B cell (primary cell): ENCODE measurements around the gene PRSS56. TPM values are rescaled to one million over a fixed set of nuclear protein-coding genes. Genes with fewer than 3 reads are reported as not detected.
A peak's percentile ranks its signal among the peaks of the same experiment; 100 is the strongest.

Experiments used
- ATAC-seq: fragments of 200-7000 bp; cut with Tn5 transposase; one replicate; pipeline ENCODE4 v1.10.0; 2021; ENCODE audit warnings: low read depth, mild to moderate bottlenecking, moderate number of reproducible peaks, moderate library complexity
- CTCF ChIA-PET: fragments of 350-600 bp; sonication (Branson Sonifier 250); formaldehyde crosslinking; loops from one replicate; lab custom pipeline; 2021; ENCODE audit warnings: antibody characterized with exemption, inconsistent platforms; lab: Charles Lee
- POLR2A ChIA-PET: fragments of 350-600 bp; sonication (Branson Sonifier 250); formaldehyde crosslinking; loops from one replicate; lab custom pipeline; 2021; ENCODE audit warnings: antibody characterized with exemption; lab: Charles Lee
- DNase-seq: peaks from one replicate; pipeline ENCODE4 v3.0.0; 2013
- H2AFZ ChIP-seq: 2 replicates; pipeline ENCODE4 v1.6.1; 2012; ENCODE audit warnings: mild to moderate bottlenecking, low read depth, low read length; ENCODE audit not compliant: insufficient read depth, poor library complexity, severe bottlenecking
- H3K27ac ChIP-seq, 2 donors: 1 replicate in 1 of 2; 2 replicates in 1 of 2; pipeline ENCODE4 v1.5.1; 2012 to 2013; ENCODE audit warnings: low read length in 2 of 2, mild to moderate bottlenecking in 2 of 2, moderate library complexity in 1 of 2
- H3K27me3 ChIP-seq, 4 experiments: fragments of 200-600 bp in 1 of 4; sonication (generic) in 1 of 4; replicated peaks in 1 of 4; 1 replicate in 2 of 4; 2 replicates in 2 of 4; pipeline versions ENCODE4 v1.6.1 to v1.7.0; 2013 to 2016; ENCODE audit warnings: low read length in 3 of 4, mild to moderate bottlenecking in 2 of 4, mixed read lengths in 1 of 4, moderate library complexity in 1 of 4; ENCODE audit not compliant: insufficient read depth in 4 of 4, control insufficient read depth in 3 of 4; ENCODE audit errors: control extremely low read depth in 1 of 4
- H3K36me3 ChIP-seq, 2 experiments: replicated peaks in 1 of 2; 1 replicate in 1 of 2; 2 replicates in 1 of 2; pipeline versions ENCODE4 v1.6.1 to v1.7.1; 2013; ENCODE audit warnings: low read length in 1 of 2; ENCODE audit not compliant: insufficient read depth in 2 of 2, control insufficient read depth in 1 of 2; ENCODE audit errors: control extremely low read depth in 1 of 2, extremely low read depth in 1 of 2
- H3K4me1 ChIP-seq, 2 donors: fragments of 200-600 bp in 1 of 2; sonication (generic) in 1 of 2; 1 replicate in 1 of 2; 2 replicates in 1 of 2; pipeline versions ENCODE4 v1.5.1 to v1.6.1; 2013 to 2017; ENCODE audit warnings: low read length in 2 of 2; ENCODE audit not compliant: control insufficient read depth in 2 of 2, insufficient read depth in 2 of 2
- H3K4me2 ChIP-seq: replicated peaks from 2 replicates; pipeline ENCODE3; 2012; ENCODE audit warnings: mild to moderate bottlenecking, low read depth, low read length; ENCODE audit not compliant: poor library complexity, severe bottlenecking
- H3K4me3 ChIP-seq, 5 experiments: fragments of 200-600 bp in 1 of 5; sonication (generic) in 1 of 5; 1 replicate in 3 of 5; 2 replicates in 2 of 5; pipeline versions ENCODE4 v1.5.1 to v1.7.0; 2011 to 2016; ENCODE audit warnings: low read length in 4 of 5, mild to moderate bottlenecking in 4 of 5, low read depth in 2 of 5, control low read depth in 1 of 5, moderate library complexity in 1 of 5; ENCODE audit not compliant: insufficient read depth in 1 of 5; ENCODE audit errors: control extremely low read depth in 1 of 5, extremely low read depth in 1 of 5
- H3K79me2 ChIP-seq: fragments of 200-600 bp; sonication (generic); one replicate; pipeline ENCODE4 v1.6.0; 2016; ENCODE audit warnings: low read length; ENCODE audit not compliant: control insufficient read depth, insufficient read depth
- H3K9ac ChIP-seq: fragments of 200-600 bp; sonication (generic); 2 replicates; pipeline ENCODE4 v1.6.1; 2017; ENCODE audit warnings: mild to moderate bottlenecking, low read length, moderate library complexity
- H3K9me3 ChIP-seq, 3 donors: one replicate each; pipeline versions ENCODE4 v1.6.1 to v1.7.1; 2013; ENCODE audit warnings: low read length in 2 of 3; ENCODE audit not compliant: control insufficient read depth in 2 of 3, insufficient read depth in 1 of 3; ENCODE audit errors: control extremely low read depth in 1 of 3
- H4K20me1 ChIP-seq: 2 replicates; pipeline ENCODE4 v1.6.0; 2012; ENCODE audit warnings: mild to moderate bottlenecking, low read length; ENCODE audit not compliant: insufficient read depth, control insufficient read depth, poor library complexity, severe bottlenecking
- H3K27ac Mint-ChIP-seq: one replicate; pipeline ENCODE4 v1.8.0; 2021; ENCODE audit warnings: mixed read lengths
- H3K27me3 Mint-ChIP-seq: one replicate; pipeline ENCODE4 v1.8.0; 2021; ENCODE audit warnings: mixed read lengths
- H3K4me1 Mint-ChIP-seq: one replicate; pipeline ENCODE4 v1.8.0; 2021; ENCODE audit warnings: mixed read lengths
- H3K4me3 Mint-ChIP-seq: one replicate; pipeline ENCODE4 v1.8.0; 2021; ENCODE audit warnings: mixed read lengths
- H3K9me3 Mint-ChIP-seq: one replicate; pipeline ENCODE4 v1.8.0; 2022; ENCODE audit warnings: mixed read lengths; ENCODE audit not compliant: insufficient read depth
- EZH2 ChIP-seq: IDR thresholded peaks from 2 replicates; pipeline ENCODE4 v1.6.1; 2012; ENCODE audit warnings: borderline replicate concordance, low read depth, mild to moderate bottlenecking, moderate library complexity, low read length; ENCODE audit not compliant: insufficient read depth, poor library complexity, severe bottlenecking
- WGBS: methylation state at CpG from one replicate; pipeline ENCODE4 v1.1.5; 2013; ENCODE audit warnings: missing lambda C conversion rate; ENCODE audit not compliant: insufficient coverage; 5-methylcytosine and 5-hydroxymethylcytosine counted together
- intact Hi-C: fragments of 100-400 bp; cut with micrococcal nuclease; formaldehyde crosslinking; loops from one replicate; pipeline ENCODE4 v1.10.0; 2022
- polyA plus RNA-seq: library from polyadenylated mRNA; depleted of rRNA; stranded (reverse); fragments of >200 nt; gene quantifications from 2 replicates; pipeline ENCODE4 v1.2.3, GENCODE V29; 2012
- total RNA-seq, 2 donors: library from RNA; stranded (reverse); fragments of 120-200 nt in 1 of 2; gene quantifications; 1 replicate in 1 of 2; 2 replicates in 1 of 2; pipeline versions ENCODE4 v1.2.3 to v1.2.4, GENCODE V29; 2013 to 2022
- TF ChIP-seq, protein P1 (sequence below): fragments of 200-600 bp; IDR thresholded peaks from one replicate; pipeline ENCODE4 v1.8.0; 2022; ENCODE audit warnings: antibody characterized with exemption, mild to moderate bottlenecking

Gene PRSS56
- total and polyA plus RNA-seq, 2 donors (not counting 1 experiment from before 2014, with no cell fraction given) = not detected

DNA sequence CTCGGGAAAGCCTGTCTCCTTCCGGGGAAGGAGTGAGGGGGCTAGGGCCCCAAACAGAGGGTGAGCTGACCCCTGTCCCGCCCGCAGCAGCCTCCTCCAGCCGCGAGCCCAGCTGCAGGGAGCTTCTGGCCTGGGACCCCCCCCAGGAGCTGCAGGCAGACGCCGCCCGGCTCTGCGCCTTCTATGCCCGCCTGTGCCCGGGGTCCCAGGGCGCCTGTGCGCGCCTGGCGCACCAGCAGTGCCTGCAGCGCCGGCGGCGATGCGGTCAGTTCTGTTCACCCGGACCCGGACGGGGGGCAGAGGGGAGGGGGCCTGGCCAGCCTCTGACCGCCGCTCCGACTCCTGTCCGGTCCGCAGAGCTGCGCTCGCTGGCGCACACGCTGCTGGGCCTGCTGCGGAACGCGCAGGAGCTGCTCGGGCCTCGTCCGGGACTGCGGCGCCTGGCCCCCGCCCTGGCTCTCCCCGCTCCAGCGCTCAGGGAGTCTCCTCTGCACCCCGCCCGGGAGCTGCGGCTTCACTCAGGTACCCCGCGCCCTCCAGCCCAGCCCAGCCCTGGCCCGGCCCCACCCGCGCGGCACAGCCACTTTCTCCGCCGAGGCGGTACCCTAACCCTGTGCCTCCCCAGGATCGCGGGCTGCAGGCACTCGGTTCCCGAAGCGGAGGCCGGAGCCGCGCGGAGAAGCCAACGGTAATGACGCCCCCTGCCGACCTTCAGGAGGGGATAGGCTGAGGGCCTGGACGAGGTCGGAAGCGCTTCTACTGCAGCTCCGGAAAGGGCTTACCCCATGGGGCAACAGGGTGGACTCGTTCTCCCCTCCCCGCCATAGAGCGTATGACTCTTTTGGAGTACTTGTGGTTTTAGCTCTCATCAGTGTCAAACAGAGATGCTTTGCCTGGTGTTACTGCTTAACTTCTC, 3.8 kb downstream of the PRSS56 start:
- WGBS = 2% methylated on average over 74 of the region's 75 CpGs

More for the DNA sequence above, 3.8 kb downstream of the PRSS56 start:
- CTCF ChIA-PET = interaction anchor here (1.0 to 1.4 kb wide), 3 partner anchors 13 to 77 kb away, joined by 3 to 4 read pairs (median 3); no protein-coding TSS in a partner anchor
- Histone ChIP-seq H3K4me1 (peaks cover 30 to 32% of the 10 kb centered on the region in 2 donors), H3K4me2 (peak overlapping the region; percentile 85), H3K9ac (no peak overlapping the region), H3K36me3 (no peaks in the 10 kb centered on the region), H3K9me3 (peaks cover 0 to 16% (median 0%) of the 10 kb centered on the region in 3 donors), H4K20me1 (no peaks in the 10 kb centered on the region), H2AFZ (peak overlapping the region; percentile 58), H3K79me2 (no peaks in the 10 kb centered on the region), H3K4me3 (peak overlapping the region in 3 of 5 experiments; percentile 7 to 19 (median 9)), H3K27me3 (peaks cover 0 to 50% (median 22%) of the 10 kb centered on the region in 4 experiments), H3K27ac (no peak overlapping the region)
- Mint-ChIP-seq H3K27ac (no peak overlapping the region), H3K4me3 (peak overlapping the region; percentile 71), H3K9me3 (no peaks in the 10 kb centered on the region), H3K4me1 (peaks cover 17% of the 10 kb centered on the region), H3K27me3 (peaks cover 40% of the 10 kb centered on the region)
- intact Hi-C loops = loop anchor here (5.0 kb wide), 1 partner anchor 617 kb away; no protein-coding TSS in a partner anchor
- TF ChIP-seq, protein P1, sequence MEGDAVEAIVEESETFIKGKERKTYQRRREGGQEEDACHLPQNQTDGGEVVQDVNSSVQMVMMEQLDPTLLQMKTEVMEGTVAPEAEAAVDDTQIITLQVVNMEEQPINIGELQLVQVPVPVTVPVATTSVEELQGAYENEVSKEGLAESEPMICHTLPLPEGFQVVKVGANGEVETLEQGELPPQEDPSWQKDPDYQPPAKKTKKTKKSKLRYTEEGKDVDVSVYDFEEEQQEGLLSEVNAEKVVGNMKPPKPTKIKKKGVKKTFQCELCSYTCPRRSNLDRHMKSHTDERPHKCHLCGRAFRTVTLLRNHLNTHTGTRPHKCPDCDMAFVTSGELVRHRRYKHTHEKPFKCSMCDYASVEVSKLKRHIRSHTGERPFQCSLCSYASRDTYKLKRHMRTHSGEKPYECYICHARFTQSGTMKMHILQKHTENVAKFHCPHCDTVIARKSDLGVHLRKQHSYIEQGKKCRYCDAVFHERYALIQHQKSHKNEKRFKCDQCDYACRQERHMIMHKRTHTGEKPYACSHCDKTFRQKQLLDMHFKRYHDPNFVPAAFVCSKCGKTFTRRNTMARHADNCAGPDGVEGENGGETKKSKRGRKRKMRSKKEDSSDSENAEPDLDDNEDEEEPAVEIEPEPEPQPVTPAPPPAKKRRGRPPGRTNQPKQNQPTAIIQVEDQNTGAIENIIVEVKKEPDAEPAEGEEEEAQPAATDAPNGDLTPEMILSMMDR = no peak
- TF ChIP-seq EZH2 = no peak
- peak; percentile 47 for DNase-seq
- POLR2A ChIA-PET = no interaction called here
- peak; percentile 28 for ATAC-seq
